ENCODE measurements around the gene PCNX2.
"Not testable (repeated sequence)": the region's sequence is repeated elsewhere in the genome, so short reads cannot be mapped to it uniquely, and the experiment has no call there.

The PCNX2 gene

GRCh38 chr1:233140974-233141373 lies 154.6 kb downstream of the PCNX2 start:
- no peak for DNase-seq

- no peak for DNase-seq
Observed at GRCh38 chr1:233140499-233140898, 155.0 kb downstream of the PCNX2 start.

- no peak for DNase-seq
Observed at GRCh38 chr1:233138788-233139585, 156.5 kb downstream of the PCNX2 start.

- no peak for DNase-seq
Observed at GRCh38 chr1:233135833-233136232, 159.7 kb downstream of the PCNX2 start.

- no peak for DNase-seq
Observed at GRCh38 chr1:233132445-233132844, 163.1 kb downstream of the PCNX2 start.

- DNase-seq = not testable (repeated sequence)
Observed at GRCh38 chr1:233129031-233129430, 166.5 kb downstream of the PCNX2 start.

- DNase-seq = no peak
Observed at GRCh38 chr1:233127157-233127556, 168.4 kb downstream of the PCNX2 start.

GRCh38 chr1:233122779-233123178 lies 172.7 kb downstream of the PCNX2 start:
- DNase-seq = no peak

GRCh38 chr1:233121947-233122559 lies 173.5 kb downstream of the PCNX2 start:
- no peak for DNase-seq

GRCh38 chr1:233114860-233115259 lies 180.7 kb downstream of the PCNX2 start:
- peak; percentile 60 to 81 for DNase-seq

GRCh38 chr1:233114159-233114558 lies 181.4 kb downstream of the PCNX2 start:
- DNase-seq = peak; percentile 11 to 28

GRCh38 chr1:233113009-233113879 lies 182.3 kb downstream of the PCNX2 start:
- DNase-seq = peak; percentile 91 to 99

- no peak for DNase-seq
Observed at GRCh38 chr1:233112186-233113008, 183.1 kb downstream of the PCNX2 start.

- DNase-seq = no peak
Observed at GRCh38 chr1:233111731-233112130, 183.8 kb downstream of the PCNX2 start.

- DNase-seq = no peak
Observed at GRCh38 chr1:233109096-233109495, 186.4 kb downstream of the PCNX2 start.

GRCh38 chr1:233107716-233108130 lies 187.8 kb downstream of the PCNX2 start:
- DNase-seq = not testable (repeated sequence)

- DNase-seq = peak; percentile 21 to 24
Observed at GRCh38 chr1:233107130-233107660, 188.3 kb downstream of the PCNX2 start.

GRCh38 chr1:233105225-233105624 lies 190.3 kb downstream of the PCNX2 start:
- peak; percentile 33 to 67 for DNase-seq

GRCh38 chr1:233102341-233102740 lies 193.2 kb downstream of the PCNX2 start:
- DNase-seq = no peak

- no peak for DNase-seq
Observed at GRCh38 chr1:233097959-233098580, 197.5 kb downstream of the PCNX2 start.

- no peak for DNase-seq
Observed at GRCh38 chr1:233097546-233097945, 198.0 kb downstream of the PCNX2 start.

- no peak for DNase-seq
Observed at GRCh38 chr1:233094691-233095090, 200.8 kb downstream of the PCNX2 start.

Measured in inflammatory macrophage treated with lipopolysaccharide for 1 hour (primary cell).